ENCODE measurements around the gene PTGIR. TPM values are rescaled to one million over a fixed set of nuclear protein-coding genes. Genes with fewer than 3 reads are reported as not detected.

PTGIR gene
- total and polyA plus RNA-seq, 8 donors, result 0.56 to 4.6 (median 2.6) TPM

DNA sequence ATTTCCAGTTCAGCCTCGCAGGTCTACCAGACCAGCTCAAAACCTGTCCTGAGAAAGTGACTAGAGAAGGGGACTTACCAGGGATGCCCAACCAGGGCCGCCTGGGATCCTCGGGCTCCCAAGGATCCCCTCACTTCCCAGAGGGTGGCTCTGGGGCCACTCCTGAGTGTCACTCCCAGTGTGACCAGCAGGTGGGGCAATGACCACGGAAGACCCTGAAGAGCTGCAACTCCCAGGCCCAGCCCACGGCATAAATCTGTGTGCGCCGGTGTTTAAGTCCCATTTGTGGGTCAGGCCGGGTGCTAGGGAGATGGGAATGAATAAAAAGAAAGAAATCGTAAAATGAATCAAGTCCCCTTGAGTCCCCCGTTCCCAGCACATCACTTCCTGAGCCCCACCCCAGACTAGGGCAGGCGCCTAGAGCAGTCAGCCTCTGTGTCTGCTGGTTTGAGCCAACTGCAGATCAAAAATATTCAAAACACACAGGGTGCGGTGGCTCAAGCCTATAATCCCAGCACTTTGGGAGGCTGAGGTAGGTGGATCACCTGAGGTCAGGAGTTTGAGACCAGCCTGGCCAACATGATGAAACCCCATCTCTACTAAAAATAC is 10.7 kb downstream of the PTGIR start:
- no peak for FAIRE-seq
- intact Hi-C loops (cut with DNase I), result loop anchor here in 2 of 3 donors (5.0 kb wide), 1 partner anchor 48 kb away; the partner anchor contains the start of gene DACT3 (in 2 of the 2)
- ATAC-seq, result peak; percentile 44 to 78 (median 72)
- H3K9me3 ChIP-seq, result no peaks in the 10 kb centered on the region
- TF ChIP-seq CTCF (IDR thresholded peaks at IDR 0.05), result peak; percentile 86 to 90 (median 88)
- H3K27me3 ChIP-seq, result no peaks in the 10 kb centered on the region
- peaks cover 13 to 24% (median 15%) of the 10 kb centered on the region in 3 donors for H3K4me1 ChIP-seq
- peaks cover 0 to 9% (median 4%) of the 10 kb centered on the region in 3 donors for H3K36me3 ChIP-seq
- WGBS, 2 donors, result 10 to 13% methylated on average over 12 of the region's 12 CpGs
- peak; percentile 74 to 94 (median 86) for DNase-seq
- no peak overlapping the region for H3K27ac ChIP-seq
- no peak overlapping the region for H3K4me3 ChIP-seq

GRCh38 chr19:46613525-46613924 is 11.4 kb downstream of the PTGIR start:
- Histone ChIP-seq H3K36me3 (peaks cover 0 to 16% (median 10%) of the 10 kb centered on the region in 3 donors), H3K27me3 (no peaks in the 10 kb centered on the region), H3K27ac (no peak overlapping the region), H3K4me3 (no peak overlapping the region), H3K9me3 (no peaks in the 10 kb centered on the region), H3K4me1 (peaks cover 7 to 20% (median 11%) of the 10 kb centered on the region in 3 donors)
- TF ChIP-seq CTCF (IDR thresholded peaks at IDR 0.05), result no peak
- ATAC-seq (no peak), DNase-seq (peak in 3 of 6 donors; percentile 19 to 57 (median 51)), FAIRE-seq (no peak)
- intact Hi-C loops (cut with DNase I), result loop anchor here in 2 of 3 donors (5.0 kb wide), 1 partner anchor 49 kb away; the partner anchor contains the start of gene DACT3 (in 2 of the 2)
- WGBS, 2 donors, result 83 to 85% methylated on average over 21 to 22 of the region's 22 CpGs

GRCh38 chr19:46611776-46612175 is 13.1 kb downstream of the PTGIR start:
- Histone ChIP-seq H3K4me3 (no peak overlapping the region), H3K27me3 (no peaks in the 10 kb centered on the region), H3K4me1 (peaks cover 1 to 6% (median 3%) of the 10 kb centered on the region in 3 donors), H3K36me3 (peaks cover 0 to 32% (median 24%) of the 10 kb centered on the region in 3 donors), H3K9me3 (no peaks in the 10 kb centered on the region), H3K27ac (no peak overlapping the region)
- DNase-seq, result peak in 1 of 6 donors; percentile 40
- no peak for ATAC-seq
- intact Hi-C loops (cut with DNase I), result loop anchor here in 2 of 3 donors (5.0 kb wide), 1 partner anchor 51 kb away; the partner anchor contains the start of gene DACT3 (in 2 of the 2)
- TF ChIP-seq CTCF (IDR thresholded peaks at IDR 0.05), result no peak
- no peak for FAIRE-seq
- 66 to 84% methylated on average over 6 of the region's 6 CpGs for WGBS, 2 donors

DNA sequence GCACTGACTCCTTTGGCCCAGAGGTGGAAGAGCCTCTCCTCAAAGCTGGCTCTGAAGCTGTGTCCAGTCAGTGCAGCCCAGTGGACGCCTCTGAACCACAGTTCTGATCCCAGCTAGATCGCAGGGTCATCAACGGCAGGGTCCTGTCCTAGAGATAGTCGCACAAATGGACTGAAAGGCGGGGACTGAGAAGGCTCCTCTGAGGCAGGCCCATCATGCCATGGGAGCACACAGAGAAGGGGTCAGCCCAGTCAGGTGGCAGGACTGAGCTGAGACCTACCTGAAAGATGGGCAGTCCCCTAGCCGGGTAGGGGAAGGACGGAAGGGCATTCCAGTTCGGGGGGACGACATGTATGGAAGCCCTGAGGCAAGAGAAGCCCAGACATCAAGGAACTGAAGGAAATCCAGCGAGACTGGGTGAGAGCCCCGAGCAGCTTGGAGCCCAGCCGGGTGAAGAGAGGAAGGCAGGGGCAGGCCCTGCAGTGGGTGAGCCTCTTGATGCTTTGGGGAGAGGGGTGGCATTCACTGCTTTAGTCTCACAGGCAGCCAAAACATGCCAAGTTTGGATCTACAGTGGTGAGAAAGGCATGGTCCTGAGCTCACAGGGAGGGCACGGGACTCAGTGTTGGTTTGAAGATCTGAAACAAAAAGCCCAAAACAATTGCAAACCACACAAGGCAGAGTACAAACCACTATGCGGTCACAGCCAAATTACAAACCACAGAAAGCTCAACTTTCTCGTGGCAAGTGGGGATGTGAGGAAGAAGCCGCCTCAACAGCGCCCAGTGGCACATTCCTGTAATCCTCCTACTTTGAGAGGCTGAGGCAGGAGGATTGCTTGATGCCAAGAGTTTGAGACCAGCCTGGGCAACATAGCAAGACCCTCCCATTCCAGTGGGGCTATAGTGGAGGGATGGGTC is 13.8 kb downstream of the PTGIR start:
- no peak for ATAC-seq
- WGBS, 2 donors, result 74 to 79% methylated on average over 17 of the region's 17 CpGs
- H3K4me3 ChIP-seq, result no peak overlapping the region
- no peaks in the 10 kb centered on the region for H3K9me3 ChIP-seq
- TF ChIP-seq CTCF (IDR thresholded peaks at IDR 0.05), result no peak
- intact Hi-C loops (cut with DNase I), result loop anchor here in 2 of 3 donors (5.0 kb wide), 1 partner anchor 51 kb away; the partner anchor contains the start of gene DACT3 (in 2 of the 2)
- peaks cover 0 to 38% (median 25%) of the 10 kb centered on the region in 3 donors for H3K36me3 ChIP-seq
- peak in 2 of 6 donors; percentile 14 to 33 for DNase-seq
- no peak overlapping the region for H3K27ac ChIP-seq
- no peaks in the 10 kb centered on the region for H3K27me3 ChIP-seq
- no peak for FAIRE-seq
- no peaks in the 10 kb centered on the region for H3K4me1 ChIP-seq
